ENCODE results near the gene MAL.
"Not testable (repeated sequence)": the region's sequence is repeated elsewhere in the genome, so short reads cannot be mapped to it uniquely, and the experiment has no call there.

Gene MAL

DNA sequence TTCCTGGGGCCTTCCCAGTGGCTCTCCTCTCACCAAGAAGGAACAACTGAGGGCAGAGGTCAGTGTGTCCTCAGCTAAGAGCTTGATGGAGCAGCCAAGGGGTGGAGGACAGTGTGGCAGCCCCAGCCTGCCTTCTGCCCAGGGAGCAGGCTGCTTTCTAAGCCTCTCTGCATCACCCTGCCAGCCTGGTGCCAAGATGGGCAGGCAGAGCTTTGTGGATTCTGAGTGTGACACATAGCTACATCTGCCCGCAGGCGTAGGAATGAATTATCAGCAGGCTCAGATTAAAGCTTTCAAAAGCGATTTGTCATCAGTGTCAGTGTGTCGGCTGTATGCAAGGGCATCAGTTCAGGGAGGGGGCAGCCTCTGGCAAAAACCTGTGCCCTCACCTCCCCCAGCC lies 8.7 kb downstream of the MAL start:
- no peak for DNase-seq (ENCODE audit: low read depth)

DNA sequence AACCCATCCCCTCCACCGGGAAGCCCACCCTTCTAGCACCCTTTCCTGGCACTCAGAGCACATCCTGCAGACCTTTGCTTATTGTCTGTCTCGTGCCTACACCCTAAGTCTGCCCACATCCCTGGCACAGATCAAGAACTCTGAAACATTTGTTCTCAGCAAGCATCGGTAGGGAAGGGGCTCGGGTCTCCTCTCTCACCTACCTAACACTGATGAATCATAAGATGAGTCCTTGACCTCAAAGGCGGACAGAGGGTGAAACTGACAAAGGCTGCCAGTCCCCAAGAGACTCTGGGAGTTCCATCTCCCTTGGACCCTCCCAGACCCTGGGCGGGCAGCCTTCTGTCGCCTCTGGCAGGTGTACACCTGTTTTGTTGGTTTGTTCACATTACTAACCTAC lies 9.3 kb downstream of the MAL start:
- no peak for DNase-seq (ENCODE audit: low read depth)

DNA sequence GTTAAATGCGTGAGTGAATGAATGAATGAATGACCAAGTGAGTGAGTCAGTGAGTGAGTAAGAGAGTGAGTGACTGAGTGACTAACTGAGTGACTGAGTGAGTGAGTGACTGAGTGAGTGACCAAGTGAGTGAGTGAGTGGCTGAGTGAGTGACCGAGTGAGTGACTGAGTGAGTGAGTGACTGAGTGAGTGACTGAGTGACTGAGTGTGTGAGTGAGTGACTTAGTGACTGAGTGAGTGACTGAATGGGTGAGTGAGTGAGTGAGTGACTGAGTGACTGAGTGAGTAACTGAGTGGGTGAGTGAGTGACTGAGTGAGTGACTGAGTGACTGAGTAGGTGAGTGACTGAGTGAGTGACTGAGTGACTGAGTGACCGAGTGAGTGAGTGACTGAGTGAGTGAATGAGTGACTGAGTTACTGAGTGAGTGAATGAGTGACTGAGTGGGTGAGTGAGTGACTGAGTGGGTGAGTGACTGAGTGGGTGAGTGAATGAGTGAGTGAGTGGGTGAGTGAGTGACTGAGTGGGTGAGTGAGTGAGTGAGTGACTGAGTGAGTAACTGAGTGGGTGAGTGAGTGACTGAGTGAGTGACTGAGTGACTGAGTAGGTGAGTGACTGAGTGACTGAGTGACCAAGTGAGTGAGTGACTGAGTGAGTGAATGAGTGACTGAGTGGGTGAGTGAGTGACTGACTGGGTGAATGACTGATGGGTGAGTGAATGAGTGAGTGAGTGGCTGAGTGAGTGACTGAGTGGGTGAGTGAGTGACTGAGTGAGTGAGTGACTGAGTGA lies 11.3 kb downstream of the MAL start:
- DNase-seq (ENCODE audit: low read depth) = no peak

DNA sequence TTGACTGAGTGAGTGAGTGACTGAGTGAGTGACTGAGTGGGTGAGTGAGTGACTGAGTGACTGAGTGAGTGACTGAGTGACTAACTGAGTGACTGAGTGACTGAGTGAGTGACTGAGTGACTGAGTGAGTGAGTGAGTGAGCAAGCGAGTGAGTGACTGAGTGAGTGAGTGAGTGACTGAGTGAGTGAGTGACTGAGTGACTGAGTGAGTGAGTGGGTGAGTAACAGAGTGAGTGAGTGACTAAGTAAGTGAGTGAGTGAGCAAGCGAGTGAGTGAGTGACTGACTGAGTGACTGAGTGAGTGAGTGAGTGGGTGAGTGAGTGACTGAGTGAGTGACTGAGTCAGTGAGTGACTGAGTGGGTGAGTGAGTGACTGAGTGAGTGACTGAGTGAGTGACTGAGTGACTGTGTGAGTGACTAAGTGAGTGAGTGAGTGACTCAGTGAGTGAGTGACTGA lies 11.9 kb downstream of the MAL start:
- DNase-seq (ENCODE audit: low read depth) = no peak

DNA sequence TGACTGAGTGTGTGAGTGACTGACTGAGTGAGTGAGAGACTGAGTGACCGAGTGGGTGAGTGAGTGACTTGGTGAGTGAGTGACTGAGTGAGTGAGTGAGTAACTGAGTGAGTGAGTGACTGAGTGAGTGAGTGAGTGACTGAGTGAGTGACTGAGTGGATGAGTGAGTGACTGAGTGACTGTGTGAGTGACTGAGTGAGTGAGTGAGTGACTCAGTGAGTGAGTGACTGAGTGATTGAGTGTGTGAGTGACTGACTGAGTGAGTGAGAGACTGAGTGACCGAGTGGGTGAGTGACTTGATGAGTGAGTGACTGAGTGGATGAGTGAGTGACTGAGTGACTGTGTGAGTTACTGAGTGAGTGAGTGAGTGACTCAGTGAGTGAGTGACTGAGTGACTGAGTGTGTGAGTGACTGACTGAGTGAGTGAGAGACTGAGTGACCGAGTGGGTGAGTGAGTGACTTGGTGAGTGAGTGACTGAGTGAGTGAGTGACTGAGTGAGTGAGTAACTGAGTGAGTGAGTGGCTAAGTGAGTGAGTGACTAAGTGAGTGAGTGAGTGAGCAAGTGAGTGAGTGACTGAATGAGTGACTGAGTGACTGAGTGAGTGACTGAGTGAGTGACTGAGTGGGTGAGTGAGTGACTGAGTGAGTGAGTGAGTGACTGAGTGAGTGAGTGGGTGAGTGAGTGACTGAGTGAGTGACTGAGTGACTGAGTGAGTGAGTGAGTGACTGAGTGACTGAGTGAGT lies 12.5 kb downstream of the MAL start:
- DNase-seq (ENCODE audit: low read depth) = not testable (repeated sequence)

DNA sequence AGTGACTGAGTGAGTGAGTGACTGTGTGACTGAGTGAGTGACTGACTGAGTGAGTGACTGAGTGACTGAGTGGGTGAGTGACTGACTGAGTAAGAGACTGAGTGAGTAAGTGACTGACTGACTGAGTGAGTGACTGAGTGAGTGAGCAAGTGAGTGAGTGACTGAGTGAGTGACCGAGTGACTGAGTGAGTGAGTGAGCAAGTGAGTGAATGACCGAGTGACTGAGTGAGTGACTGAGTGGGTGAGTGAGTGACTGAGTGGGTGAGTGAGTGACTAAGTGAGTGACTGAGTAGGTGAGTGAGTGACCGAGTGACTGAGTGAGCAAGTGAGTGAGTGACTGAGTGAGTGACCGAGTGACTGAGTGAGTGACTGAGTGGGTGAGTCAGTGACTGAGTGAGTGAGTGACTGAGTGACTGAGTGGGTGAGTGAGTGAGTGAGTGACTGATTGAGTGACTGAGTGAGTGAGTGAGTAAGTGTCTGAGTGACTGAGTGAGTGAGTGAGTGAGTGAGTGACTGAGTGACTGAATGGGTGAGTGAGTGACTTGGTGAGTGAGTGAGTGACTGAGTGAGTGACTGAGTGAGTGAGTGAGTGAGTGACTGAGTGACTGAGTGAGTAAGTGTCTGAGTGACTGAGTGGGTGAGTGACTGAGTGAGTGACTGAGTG lies 13.3 kb downstream of the MAL start:
- DNase-seq (ENCODE audit: low read depth) = no peak

DNA sequence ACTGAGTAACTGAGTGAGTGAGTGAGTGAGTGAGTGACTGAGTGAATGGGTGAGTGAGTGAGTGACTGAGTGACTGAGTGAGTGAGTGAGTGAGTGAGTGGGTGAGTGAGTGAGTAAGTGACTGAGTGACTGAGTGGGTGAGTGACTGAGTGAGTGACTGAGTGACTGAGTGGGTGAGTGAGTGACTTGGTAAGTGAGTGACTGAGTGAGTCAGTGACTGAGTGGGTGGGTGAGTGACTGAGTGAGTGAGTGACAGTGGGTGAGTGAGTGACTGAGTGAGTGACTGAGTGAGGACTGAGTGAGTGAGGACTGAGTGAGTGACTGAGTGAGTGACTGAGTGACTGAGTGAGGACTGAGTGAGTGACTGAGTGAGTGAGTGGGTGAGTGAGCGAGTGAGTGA lies 13.9 kb downstream of the MAL start:
- DNase-seq (ENCODE audit: low read depth) = no peak

DNA sequence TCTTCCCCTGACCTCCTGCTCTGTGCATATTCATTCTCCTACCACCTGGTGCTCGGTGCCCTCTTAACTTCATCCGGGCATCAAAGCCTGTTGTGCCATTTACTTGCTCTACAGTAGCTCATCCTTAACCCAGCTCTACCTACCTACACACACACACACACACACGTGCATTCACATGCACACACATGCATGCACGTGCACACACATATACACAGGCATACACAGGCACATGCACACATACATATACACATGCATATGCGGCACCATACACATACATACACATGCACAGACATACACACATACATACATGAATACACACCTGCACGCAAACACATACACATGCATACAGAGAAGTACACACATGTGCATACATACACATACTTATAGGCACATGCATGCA lies 14.5 kb downstream of the MAL start:
- no peak for DNase-seq (ENCODE audit: low read depth)

DNA sequence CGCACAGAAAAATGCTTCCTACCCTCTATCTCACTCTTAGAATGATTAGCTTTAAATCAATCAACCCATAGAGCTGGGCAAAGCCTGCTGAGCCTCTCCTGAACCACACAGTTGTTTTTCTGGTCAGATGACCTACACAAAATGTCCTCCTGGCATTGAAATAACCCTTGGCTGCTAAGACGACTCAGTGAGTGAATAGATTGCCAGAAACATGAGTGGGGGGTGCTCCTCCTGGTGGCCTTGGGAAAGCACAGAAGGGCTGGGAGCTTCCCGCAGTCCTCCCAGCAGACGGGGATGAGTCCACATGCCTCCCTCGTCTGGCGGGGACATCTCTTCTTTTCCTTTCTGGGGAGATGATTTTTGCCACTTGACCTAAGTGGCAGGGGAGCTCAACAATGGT lies 14.9 kb downstream of the MAL start:
- DNase-seq (ENCODE audit: low read depth) = no peak

DNA sequence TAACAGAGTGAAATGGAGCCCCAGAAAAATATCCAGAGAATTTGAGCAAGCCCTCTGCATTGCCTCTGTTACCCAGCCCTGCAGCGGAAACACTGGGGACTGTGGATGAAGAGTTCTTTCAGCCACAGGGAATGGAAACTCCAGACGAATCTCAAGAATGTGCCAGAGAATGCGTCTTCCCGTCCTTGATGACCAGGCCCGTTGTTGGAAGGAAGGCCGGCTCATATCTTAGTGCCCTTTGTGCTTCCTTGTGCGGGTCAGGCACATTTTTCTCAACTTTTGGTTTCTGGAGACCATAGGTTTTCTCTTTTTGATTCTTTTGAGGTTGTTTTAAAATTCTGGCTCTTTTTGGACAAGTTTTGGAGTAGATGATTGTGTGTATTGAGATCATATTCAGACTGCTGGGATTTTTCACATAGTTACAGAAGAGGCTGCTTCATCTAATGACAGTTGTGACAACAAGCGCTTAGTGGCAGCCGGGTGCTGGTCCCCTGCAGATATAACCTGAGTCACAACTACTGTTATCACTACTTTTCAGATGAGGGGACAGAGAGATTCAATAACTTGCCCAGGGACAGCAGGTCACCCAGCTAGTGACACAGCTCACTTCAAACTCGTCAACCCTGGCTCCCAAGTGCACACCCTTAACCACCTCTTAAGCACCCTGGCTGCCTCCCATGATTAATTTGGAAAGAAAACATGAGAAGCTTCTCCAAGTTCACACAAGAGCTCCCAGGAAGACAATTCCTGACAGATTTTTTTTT lies 15.7 kb downstream of the MAL start:
- no peak for DNase-seq (ENCODE audit: low read depth)

DNA sequence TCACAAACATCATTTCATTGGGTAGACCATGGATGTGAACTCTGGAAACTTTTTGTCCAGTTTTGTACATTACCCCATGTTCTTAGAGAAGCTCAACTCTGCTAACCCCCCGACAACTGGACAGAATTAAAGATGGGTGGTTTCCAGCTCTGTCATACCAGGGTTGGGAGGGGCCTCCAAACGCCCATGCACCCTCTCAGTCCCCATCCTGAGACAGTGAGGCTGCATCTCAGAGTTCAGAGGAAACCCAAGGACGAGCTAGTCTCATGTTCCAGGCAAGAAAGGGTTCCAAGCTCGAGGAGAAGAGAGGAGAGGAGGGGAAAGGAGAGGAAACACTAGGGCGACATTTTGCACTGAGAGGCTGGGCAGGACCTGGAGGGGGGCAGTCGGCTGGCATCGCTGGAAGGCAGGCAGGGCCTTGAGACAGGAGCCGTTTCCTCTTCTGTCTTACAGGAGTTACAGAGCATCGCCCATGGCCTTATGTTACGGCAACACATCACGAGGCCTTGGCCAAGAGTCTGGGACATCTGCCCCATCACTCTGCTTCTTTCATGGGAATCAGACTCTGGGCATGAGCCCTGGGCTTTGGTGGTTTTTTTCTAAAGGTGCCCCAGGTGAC lies 16.4 kb downstream of the MAL start:
- DNase-seq (ENCODE audit: low read depth) = no peak

DNA sequence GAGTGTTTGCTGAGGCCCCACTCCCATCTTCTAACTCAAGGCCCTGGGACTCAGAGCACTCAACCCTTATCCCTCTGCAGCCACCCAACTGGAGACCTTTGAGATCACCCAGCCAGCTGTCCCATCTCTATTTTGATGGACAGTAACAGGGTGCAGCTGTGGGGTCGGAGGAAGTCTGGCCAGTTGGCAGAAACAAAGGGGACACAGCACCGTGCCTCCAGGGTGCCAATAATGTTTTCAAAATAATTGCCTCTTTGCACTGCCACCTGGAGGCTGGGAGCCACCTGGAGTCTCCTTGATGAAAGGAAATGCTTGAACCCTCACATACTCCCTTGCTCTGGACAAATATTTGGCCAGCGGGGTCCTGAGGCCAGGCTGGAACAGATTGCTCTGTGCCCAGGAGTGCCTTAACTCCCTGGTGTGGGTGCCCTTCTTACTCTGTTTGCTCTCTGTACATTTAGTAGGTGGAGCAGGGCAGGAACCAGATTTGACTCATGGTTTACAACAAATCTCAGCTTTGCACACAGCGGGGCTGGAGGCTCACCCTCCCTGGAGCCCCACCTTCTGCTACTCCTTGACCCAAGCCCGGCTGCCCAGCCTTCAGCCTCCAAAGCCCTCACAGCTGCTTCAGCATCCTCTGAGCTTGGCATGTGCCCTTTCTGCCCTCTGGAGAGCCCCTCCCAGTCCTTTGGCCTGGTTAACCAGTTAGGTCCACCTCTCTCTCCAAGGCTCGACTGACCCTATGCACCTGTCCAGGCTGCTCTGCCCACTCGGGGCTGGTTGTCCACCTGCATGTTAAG lies 17.2 kb downstream of the MAL start:
- no peak for DNase-seq (ENCODE audit: low read depth)

DNA sequence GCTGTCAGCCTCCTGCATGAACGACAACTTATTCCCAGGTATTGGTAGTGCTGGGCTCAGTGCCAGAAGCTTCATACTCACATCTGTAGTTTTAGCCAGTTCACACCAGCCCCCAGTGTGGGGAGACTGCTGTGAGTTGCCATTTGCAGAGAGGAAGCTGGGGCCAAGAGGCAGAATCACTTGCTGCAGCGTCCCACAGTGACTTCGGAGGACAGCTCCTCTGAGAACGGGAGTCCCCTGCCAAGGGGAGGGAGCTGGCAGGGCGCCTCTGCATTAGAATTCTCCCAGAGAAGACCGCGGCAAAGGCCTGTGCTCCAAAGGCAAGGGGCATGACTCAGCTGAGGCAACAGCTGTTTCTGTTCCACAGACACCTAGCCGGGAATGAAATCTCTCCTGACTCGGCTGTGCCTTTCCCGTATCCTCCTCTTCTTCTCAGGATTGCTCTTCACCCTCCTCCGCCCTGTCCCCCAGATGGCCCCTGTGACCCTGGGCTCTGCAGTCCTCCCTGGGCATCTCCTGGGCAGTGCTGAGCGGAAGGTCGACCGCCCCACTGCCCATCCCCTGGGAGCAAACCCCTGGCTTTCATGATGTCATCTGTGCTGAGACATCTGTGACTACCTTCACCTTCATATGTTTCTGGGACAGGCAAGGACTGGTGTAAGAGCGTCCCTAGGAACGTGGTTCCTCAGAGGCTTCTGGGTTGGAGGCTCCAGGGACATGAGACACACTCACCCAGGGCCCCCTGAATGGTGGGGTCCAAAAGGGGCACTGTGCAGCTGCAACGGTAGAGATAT lies 18.0 kb downstream of the MAL start:
- no peak for DNase-seq (ENCODE audit: low read depth)

DNA sequence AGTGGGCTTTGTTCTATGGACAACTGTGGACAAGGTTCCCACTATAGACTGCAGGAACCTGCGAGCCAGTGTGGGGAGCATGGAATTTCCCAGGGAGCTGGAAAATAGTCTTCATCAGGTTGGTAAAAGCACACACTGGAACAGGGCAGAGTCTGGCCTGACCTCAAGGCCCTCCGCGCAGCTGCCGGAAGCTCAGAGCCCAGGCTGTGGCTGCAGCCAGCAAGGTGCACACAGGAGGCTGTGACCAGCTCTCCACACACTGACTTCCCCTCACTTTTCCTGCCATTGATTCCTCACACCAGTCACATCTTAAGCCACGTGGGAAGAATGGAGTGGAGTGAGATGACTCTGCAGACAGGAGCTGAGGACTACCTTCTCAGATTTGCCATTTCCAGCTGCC lies 19.1 kb downstream of the MAL start:
- no peak for DNase-seq (ENCODE audit: low read depth)

DNA sequence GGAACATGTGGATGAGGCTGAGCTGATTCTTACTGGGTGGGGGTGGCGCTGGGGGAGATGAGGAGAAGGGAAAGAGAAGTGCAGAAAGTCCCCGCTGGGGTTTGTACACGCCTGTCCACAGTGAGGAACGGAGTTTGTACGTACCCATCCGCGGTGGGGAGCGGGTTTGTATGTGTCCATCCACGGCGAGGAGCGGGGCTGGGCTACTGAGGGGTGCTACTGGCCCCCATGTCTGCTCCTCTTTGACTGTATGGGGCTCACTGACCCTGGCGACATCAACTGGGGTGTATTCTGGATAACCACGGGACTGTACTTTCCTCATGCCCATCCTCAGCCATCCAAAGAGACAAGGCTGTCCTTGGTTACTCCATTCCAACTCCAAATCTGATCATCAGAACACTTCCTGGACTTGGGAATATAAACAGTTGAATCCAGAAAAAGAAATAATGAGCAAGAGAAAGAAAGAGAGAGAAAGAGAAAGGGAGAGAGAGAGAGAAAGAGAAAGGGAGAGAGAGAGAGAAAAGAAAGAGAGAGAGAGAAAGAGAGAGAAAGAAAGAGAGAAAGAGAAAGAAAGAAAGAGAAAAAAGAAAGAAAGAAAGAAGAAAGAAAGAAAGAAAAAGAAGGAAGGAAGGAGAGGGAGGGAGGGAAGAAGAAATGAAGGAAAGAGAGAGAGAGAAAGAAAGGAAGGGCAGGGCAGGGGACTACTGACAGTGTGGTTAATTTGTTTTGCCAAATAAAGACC lies 21.0 kb downstream of the MAL start:
- DNase-seq (ENCODE audit: low read depth) = no peak

DNA sequence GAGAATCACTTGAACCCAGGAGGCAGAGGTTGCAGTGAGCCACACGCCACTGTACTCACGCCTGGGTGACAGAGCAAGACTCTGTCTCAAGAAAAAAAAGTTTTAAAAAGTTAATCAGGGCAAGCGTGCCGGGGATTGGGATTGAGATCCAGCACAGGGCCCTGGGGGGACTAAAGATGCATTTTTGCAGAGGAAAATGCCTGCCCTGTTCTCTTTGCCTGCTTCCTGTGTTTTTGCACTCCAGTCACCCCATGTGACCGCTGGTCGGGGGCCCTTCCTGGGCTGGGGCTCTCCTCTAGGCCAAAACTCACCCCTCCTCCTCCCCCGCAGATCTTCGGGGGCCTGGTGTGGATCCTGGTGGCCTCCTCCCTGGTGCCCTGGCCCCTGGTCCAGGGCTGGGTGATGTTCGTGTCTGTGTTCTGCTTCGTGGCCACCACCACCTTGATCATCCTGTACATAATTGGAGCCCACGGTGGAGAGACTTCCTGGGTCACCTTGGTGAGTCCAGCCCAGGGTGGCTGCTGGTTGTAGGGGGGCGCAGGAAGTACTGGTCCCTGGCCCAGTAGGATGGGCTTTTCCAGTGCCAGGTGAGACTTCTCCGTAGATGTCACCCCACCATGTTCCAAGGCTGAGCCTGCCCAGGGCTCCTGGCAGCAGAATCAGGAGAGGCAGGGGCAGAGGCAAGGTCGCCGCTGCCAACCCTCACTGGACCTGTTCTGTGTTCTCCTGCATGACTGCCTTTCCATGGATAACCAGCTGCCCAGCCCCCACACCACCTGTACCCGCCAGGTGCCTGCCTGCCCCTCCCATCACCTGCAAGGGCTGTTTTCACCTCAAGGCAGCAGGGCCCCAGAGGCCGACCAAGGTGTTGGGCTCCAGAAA lies 22.4 kb downstream of the MAL start:
- no peak for DNase-seq (ENCODE audit: low read depth)

DNA sequence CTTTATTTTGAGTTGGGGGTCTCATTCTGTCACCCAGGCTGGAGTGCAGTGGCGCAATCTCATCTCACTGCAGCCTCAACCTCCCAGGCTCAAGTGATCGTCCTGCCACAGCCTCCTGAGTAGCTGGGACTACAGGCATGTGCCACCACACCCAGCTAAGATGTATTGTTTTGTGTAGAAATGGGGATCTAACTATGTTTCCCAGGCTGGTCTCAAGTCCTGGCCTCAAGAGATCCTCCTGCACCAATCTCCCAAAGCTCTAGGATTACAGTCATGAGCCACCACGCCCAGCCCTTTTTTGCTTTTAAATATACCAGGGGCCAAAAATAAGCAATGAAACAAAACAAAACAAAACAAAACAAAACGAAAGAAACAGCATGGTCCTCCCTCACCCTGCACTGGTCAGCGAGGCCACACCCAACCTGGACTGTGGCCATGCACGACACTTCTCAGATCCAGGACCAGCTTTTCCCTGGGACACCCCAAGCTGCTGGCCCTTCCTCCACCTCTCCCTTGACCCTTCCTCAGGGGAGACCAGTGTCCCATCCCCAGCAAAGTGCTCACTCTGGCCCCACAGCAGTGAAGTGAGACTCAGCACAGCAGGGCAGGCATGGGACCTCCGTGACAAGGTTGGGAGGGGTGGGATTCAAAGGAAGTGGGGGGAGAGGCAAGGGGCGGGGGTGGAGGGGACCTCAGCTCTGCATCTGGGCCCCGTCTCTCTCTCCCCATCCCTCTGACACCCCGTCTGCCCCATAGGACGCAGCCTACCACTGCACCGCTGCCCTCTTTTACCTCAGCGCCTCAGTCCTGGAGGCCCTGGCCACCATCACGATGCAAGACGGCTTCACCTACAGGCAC lies 23.5 kb downstream of the MAL start:
- DNase-seq (ENCODE audit: low read depth) = no peak

DNA sequence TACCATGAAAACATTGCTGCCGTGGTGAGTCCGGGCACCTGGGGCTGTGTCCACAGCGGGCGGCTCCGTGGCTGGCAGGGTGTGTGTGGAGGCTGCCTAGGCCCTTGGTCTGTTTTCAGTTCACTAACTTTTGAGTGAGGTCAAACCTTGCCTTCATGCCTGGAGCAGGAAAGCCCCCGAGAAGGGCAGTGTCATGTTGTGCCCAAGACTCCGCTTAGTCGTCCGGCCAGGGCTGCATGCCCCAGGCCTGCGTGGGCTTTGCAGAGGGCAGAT lies 24.1 kb downstream of the MAL start:
- no peak for DNase-seq (ENCODE audit: low read depth)

Data from activated gamma-delta T cell treated with anti-CD3 and anti-CD28 coated beads, Interleukin-2, amount 50 U/mL, for 16 hours (primary cell).